ENCODE results near the gene NRDC.

NRDC gene

DNA sequence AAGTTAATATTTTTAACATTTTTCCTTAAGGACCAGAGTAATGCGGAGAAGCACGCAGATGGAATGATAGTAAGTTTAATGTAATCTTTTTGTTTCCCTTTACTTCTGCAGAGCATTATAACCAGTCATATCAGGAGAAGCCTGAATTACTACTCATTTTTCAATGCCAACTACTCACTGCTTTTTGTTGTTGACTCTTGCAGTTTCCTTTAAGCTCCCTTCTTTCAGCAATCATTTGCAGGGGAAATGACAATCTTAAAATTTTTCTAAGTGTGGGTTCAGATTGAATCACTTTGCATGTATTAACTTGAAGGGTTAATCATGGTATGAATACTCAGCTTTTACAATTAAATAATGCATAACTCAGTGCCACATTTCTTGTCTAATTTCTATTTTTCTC lies 122.2 kb downstream of the NRDC start:
- no peak for DNase-seq

DNA sequence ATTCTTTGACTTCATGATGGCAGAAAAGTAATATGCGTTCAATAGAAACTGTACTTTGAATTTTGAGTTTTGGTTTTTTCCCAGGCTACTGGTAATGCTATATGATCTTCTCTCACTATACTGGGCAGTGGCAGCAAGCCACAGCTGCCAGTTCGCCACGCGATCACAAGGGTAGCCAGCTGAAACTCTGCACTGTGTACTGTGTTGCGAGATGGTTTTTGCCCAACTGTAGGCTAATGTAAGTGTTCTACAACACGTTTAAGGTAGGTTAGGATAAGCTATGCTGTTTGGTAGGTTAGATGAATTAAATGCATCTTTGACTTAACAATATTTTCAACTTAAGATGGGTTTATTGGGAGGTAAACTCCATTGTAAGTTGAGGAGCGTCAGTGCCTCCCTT lies 123.1 kb downstream of the NRDC start:
- DNase-seq, result no peak

DNA sequence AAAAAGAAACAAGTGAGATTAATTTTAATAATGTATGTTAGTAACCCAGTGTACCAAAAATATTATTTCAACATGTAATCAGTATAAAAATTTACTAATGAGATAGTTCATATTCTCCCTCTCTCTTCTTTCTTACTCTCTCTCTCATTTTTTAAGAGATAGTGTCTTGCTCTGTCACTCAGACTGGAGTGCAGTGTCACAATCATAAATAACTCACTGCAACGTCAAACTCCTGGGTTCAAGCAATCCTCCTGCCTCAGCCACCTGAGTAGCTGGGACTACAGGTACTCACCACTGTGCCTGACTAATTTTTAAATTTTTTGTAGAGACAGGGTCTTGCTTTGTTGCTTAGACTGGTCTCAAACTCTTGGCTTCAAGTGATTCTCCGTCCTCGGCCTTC lies 123.9 kb downstream of the NRDC start:
- no peak for DNase-seq

DNA sequence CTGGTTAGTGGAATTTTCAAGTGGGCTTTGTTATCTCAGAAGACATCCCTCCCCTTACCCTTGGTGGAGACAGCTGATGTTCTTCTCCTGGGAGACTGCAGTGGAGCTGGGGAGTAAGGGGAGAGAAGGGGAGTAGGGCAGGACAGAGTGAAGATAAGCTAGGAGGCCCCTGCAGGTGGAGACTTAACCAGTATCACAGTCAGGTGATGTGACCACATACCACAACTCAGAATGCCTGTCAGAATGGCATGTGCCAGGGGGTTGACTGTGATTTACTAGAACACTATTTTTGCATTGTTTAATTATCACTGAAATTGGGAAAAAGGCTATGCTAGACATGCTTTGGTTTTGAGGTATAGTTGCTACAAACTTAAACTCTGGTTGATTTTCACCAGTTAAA lies 124.6 kb downstream of the NRDC start:
- DNase-seq, result no peak

DNA sequence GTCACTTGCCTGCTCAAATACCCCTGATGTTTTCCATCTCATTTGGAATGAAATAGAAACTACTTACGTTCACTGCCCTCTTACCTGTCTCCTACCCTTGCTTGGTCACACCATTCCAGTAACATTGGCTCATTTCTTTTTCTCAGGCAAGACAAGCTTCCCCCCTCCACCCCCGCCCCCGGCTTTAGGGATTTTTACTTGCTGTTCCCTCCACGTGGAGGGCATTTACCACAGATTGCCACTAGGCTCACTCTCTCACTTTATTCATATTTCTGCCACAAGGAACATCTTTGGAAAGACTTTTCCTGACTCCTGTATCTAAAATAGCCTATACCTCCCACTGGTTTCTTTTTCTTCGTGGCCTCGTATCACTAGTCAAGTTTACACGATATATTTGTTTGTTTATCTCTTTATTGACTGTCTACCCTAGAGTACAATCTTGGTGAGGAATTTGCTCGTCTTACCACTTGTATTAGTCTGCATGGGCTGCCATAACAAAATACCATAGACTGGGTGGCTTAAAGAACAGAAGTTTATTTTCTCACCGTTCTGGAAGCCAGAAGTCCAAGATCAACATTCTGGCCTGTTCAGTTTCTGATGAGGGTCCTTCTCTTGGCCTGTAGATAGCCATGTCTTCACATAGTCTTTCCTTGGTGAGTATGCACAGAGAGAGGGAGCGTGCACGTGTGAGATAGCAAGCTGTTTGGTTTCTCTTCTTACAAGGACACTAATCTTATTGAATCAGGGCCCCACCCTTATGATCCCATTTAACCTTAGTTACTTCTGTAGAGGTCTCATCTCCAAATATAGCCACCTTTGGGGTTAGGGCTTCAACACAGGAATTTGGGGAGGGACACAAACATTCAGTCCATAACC lies 126.2 kb downstream of the NRDC start:
- DNase-seq, result no peak

DNA sequence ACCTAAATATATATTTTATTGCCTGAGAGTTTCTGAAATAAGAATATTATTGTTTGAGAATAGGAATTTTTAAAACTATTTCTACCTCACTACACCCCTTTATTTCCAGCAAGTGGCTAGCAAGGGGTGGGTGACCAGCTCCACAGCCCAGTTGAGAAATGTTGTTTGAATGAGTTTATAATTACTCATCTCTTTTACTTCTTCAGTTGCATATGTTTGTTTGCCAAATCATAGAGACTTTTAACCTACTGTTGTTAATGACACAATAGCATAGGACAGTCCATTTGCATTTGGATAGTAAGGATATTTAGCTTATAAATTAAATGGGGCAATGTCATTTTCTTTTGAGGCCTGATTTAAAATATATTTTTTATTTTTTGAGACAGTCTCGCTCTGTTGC lies 127.8 kb downstream of the NRDC start:
- no peak for DNase-seq

DNA sequence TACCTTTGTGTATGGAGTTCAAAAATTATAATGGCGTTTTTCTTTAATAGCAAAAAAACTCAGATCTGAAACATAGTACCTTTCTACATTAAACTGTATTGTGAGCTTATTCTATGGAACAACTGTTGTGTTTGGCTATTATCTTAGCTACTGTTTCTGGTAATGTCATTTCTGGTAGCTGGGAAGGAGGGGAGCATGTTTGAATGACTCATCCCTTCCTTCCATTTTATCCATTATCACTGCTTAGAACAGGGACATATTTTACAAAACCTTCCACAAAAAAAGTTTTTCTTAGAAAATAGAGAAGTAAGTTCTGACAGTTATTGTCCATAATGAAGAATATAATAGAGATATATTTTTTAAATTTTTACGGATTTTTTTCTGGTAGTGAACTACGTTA lies 128.3 kb downstream of the NRDC start:
- no peak for DNase-seq

DNA sequence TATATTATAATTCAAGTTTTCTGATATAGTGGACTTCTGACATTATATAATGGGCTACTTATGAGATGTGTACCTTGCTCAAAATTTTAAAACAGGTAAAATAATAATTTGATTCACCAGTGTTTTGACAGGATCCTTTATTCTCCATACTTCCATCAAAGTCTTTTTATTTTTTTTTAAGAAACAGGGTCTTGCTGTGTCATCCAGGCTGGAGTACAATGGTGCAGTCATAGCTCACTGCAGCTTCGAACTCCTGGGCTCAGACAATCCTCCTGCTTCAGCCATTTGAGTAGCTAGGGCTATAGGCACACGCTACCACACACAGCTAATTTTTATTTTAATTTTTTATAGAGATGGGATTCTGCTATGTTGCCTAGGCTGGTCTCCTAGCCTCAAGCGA lies 129.4 kb downstream of the NRDC start:
- DNase-seq, result no peak

DNA sequence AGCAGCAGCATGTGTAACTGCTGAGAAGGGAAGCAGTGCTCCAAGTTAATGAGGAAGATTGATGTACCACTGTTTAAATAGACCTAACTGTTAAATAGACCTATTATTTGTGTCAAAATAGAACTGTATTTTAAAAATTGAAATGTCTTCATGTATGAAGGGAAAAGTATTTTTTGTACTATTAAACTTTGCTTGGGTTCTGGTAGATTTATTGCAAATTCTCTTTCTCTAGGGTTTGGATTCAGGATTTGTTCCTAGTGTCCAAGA lies 133.3 kb downstream of the NRDC start:
- DNase-seq, result no peak

DNA sequence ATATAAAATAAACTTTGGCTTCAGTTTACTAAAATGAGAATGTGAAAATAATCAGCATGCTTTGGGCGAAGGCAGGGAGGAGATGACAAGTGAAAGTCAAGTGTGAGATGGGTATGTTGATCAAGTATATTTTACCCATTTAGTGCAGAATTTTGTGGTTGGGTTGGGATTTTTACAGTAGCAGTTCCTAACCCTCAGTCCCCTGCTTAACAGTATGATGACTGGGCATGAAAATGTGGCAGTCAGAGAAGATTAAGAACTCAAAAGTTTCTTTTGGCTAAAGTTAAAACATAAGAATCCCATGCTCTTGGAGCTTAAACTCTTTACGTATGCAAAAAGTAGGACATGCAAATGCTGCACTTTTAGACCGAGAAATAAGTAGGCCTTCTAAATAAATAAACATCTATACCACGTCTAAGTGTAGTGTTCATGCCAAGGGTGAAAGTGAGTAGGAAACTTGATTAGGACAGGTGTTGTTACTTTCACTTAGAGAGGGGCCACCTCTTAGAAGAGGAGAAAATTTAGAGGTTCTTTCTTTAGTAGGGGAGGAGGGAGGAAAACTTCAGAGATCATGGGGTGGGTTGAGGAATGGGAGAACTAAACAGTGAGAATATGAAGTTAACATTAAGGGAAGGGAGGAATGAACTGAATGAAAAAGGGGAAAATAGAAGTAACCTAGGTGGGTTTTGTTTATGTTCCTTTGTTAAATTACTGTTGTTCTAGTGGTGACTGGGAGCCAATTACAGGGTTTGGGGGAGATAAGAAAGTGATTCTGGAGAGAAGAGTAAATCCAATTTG lies 133.8 kb downstream of the NRDC start:
- no peak for DNase-seq

DNA sequence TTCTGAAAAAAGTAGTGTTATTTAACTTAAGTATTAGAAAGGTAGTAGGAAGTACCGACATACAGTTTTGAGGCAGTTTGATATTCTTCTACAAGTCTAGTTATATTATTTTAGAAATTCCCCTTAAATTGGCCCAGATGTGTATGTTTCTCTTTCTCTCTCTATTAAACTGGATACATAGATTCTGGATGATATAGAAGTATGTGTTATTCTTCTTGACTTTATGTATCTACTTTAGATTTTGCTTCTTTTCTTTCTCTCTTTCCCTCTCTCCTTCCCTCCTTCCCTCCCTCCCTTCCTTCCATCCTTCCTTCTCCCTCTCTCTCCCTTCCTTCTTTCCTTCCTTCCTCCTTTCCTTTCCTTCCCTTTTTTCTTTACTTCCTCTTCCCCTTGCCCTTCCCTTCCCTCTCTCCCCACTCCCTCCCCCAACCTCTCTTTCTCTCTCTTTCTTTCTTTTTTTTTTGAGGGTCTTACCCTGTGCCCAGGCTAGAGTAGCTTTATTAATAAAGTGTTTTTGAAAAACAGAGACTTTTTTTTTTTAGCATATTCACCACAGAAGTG lies 137.3 kb downstream of the NRDC start:
- DNase-seq, result no peak

DNA sequence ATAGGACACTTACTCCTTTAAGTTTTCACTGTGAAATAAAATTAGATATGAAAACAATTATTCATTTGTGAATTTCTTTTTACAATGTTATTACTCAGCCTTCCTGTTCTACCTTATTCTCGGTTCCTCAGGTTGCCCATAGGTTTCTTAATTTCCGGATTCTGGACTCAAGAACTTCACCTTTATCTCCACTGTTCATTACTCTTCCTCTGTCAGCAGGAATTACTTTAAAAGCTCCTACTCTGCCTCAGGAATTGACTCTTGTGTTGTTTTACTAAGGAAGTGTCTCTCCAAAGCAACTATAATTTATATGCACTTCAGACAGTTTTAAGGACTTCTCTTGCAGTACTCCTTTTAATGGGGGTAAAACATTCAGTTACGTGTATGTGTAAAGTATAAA lies 137.9 kb downstream of the NRDC start:
- no peak for DNase-seq

Measured in stimulated activated CD4-positive, alpha-beta T cell treated with anti-CD3 and anti-CD28 coated beads, Interleukin-12 subunit alpha, Interleukin-12 subunit beta, amount 100 ng/mL, for 4 hours (primary cell).